DND-41 (cell line): ENCODE results near the gene MBL2.
A peak's percentile ranks its signal among the peaks of the same experiment; 100 is the strongest.

Source experiments
- ATAC-seq: fragments of 200-7000 bp; cut with Tn5 transposase; 3 replicates; pipeline ENCODE4 v1.9.1; 2021; ENCODE audit warnings: low read depth; ENCODE audit not compliant: insufficient read depth
- DNase-seq: peaks from one replicate; pipeline ENCODE4 v3.0.0-alpha.2; 2020
- H2AFZ ChIP-seq: 2 replicates; pipeline ENCODE4 v1.6.0; 2012; ENCODE audit warnings: low read depth, low read length
- H3K27ac ChIP-seq: 2 replicates; pipeline ENCODE4 v1.5.1; 2012; ENCODE audit warnings: low read length, inconsistent platforms
- H3K27me3 ChIP-seq: fragments of 200-600 bp; sonication (generic); 2 replicates; pipeline ENCODE4 v1.6.0; 2012; ENCODE audit warnings: low read length, mild to moderate bottlenecking, inconsistent platforms; ENCODE audit not compliant: insufficient read depth, poor library complexity
- H3K36me3 ChIP-seq: 2 replicates; pipeline ENCODE4 v1.5.1; 2012; ENCODE audit warnings: low read length, inconsistent platforms; ENCODE audit not compliant: insufficient read depth
- H3K4me1 ChIP-seq: 2 replicates; pipeline ENCODE4 v1.5.1; 2012; ENCODE audit warnings: mild to moderate bottlenecking, low read length; ENCODE audit not compliant: insufficient read depth
- H3K4me2 ChIP-seq: 2 replicates; pipeline ENCODE4 v1.6.0; 2012; ENCODE audit warnings: mild to moderate bottlenecking, moderate library complexity, low read length, inconsistent platforms; ENCODE audit not compliant: insufficient read depth
- H3K4me3 ChIP-seq, 2 experiments: fragments of 200-600 bp in 1 of 2; shearing (Covaris generic) in 1 of 2; 2 replicates each; pipeline ENCODE4 v1.5.1; 2012 to 2016; ENCODE audit warnings: inconsistent platforms in 2 of 2, low read length in 2 of 2, mild to moderate bottlenecking in 2 of 2, low read depth in 1 of 2, moderate library complexity in 1 of 2
- H3K79me2 ChIP-seq: 2 replicates; pipeline ENCODE4 v1.6.0; 2012; ENCODE audit warnings: low read length, inconsistent platforms; ENCODE audit not compliant: insufficient read depth
- H3K9ac ChIP-seq: 2 replicates; pipeline ENCODE4 v1.6.0; 2012; ENCODE audit warnings: low read depth, mild to moderate bottlenecking, inconsistent platforms, low read length, moderate library complexity
- H3K9me3 ChIP-seq: 2 replicates; pipeline ENCODE4 v1.5.1; 2012; ENCODE audit warnings: low read length, moderate library complexity, mild to moderate bottlenecking, inconsistent platforms; ENCODE audit not compliant: insufficient read depth, severe bottlenecking
- H4K20me1 ChIP-seq: 2 replicates; pipeline ENCODE4 v1.6.0; 2012; ENCODE audit warnings: low read length; ENCODE audit not compliant: insufficient read depth
- EZH2 ChIP-seq: IDR thresholded peaks from 3 replicates; pipeline ENCODE4 v1.6.1; 2012; ENCODE audit warnings: borderline replicate concordance, low read depth, mild to moderate bottlenecking, moderate library complexity, low read length, inconsistent platforms; ENCODE audit not compliant: severe bottlenecking
- TF ChIP-seq, protein P1 (sequence below): IDR thresholded peaks from 2 replicates; pipeline ENCODE4 v1.5.1; 2012; ENCODE audit warnings: borderline replicate concordance, low read length, moderate library complexity, mild to moderate bottlenecking; ENCODE audit not compliant: poor library complexity, severe bottlenecking; ENCODE audit errors: extremely low read depth

The MBL2 gene

GRCh38 chr10:52755297-52756062, 17.1 kb downstream of the MBL2 start:
- no peak overlapping the region for H2AFZ ChIP-seq
- H3K79me2 ChIP-seq = no peaks in the 10 kb centered on the region
- no peak overlapping the region for H3K4me2 ChIP-seq
- no peaks in the 10 kb centered on the region for H4K20me1 ChIP-seq
- H3K4me1 ChIP-seq = no peaks in the 10 kb centered on the region
- no peak overlapping the region for H3K27ac ChIP-seq
- ATAC-seq = peak; percentile 45; the same call in 2 of the 3 replicates
- no peak overlapping the region for H3K9ac ChIP-seq
- no peak overlapping the region for H3K4me3 ChIP-seq
- H3K27me3 ChIP-seq = no peaks in the 10 kb centered on the region
- no peak for TF ChIP-seq EZH2
- TF ChIP-seq, protein P1, sequence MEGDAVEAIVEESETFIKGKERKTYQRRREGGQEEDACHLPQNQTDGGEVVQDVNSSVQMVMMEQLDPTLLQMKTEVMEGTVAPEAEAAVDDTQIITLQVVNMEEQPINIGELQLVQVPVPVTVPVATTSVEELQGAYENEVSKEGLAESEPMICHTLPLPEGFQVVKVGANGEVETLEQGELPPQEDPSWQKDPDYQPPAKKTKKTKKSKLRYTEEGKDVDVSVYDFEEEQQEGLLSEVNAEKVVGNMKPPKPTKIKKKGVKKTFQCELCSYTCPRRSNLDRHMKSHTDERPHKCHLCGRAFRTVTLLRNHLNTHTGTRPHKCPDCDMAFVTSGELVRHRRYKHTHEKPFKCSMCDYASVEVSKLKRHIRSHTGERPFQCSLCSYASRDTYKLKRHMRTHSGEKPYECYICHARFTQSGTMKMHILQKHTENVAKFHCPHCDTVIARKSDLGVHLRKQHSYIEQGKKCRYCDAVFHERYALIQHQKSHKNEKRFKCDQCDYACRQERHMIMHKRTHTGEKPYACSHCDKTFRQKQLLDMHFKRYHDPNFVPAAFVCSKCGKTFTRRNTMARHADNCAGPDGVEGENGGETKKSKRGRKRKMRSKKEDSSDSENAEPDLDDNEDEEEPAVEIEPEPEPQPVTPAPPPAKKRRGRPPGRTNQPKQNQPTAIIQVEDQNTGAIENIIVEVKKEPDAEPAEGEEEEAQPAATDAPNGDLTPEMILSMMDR = no peak
- no peaks in the 10 kb centered on the region for H3K36me3 ChIP-seq
- no peak for DNase-seq
- peaks cover 4% of the 10 kb centered on the region for H3K9me3 ChIP-seq

GRCh38 chr10:52752801-52753445, 19.7 kb downstream of the MBL2 start:
- no peak for ATAC-seq
- Histone ChIP-seq H3K36me3 (no peaks in the 10 kb centered on the region), H3K9me3 (peaks cover 4% of the 10 kb centered on the region), H3K27ac (no peak overlapping the region), H3K4me2 (no peak overlapping the region), H3K9ac (no peak overlapping the region), H3K79me2 (no peaks in the 10 kb centered on the region), H4K20me1 (no peaks in the 10 kb centered on the region), H2AFZ (no peak overlapping the region), H3K4me3 (no peak overlapping the region), H3K27me3 (no peaks in the 10 kb centered on the region), H3K4me1 (no peaks in the 10 kb centered on the region)
- TF ChIP-seq EZH2 = no peak
- TF ChIP-seq, protein P1 = no peak
- no peak for DNase-seq

DNA sequence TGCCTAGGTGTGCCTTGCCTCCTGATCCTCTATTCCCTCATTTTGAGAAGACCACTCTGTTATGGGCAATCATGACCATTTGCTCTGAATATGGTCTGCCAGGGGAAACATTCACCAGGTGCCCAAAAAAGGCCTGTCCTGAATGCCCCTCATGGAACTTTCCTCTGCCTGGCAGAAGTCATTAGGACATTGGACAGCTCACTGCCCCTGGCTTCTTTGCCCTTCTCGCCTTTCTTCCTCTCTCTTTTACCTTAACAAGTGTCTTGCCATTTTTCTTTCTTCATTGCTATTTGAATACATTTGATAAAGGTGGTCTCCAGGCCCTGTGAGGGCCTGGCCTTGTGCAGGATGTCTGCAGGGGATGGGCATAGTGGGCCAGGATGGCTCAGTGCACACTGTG, 20.3 kb downstream of the MBL2 start:
- TF ChIP-seq, protein P1 = no peak
- TF ChIP-seq EZH2 = no peak
- Histone ChIP-seq H3K4me3 (no peak overlapping the region), H3K4me2 (no peak overlapping the region), H4K20me1 (no peaks in the 10 kb centered on the region), H3K4me1 (no peaks in the 10 kb centered on the region), H2AFZ (no peak overlapping the region), H3K79me2 (no peaks in the 10 kb centered on the region), H3K36me3 (no peaks in the 10 kb centered on the region), H3K27ac (no peak overlapping the region), H3K9me3 (peaks cover 4% of the 10 kb centered on the region), H3K27me3 (no peaks in the 10 kb centered on the region), H3K9ac (no peak overlapping the region)
- DNase-seq = no peak
- no peak for ATAC-seq
